SK-N-SH (cell line): ENCODE data around the gene ANKRD52. TPM values are rescaled to one million over a fixed set of nuclear protein-coding genes. Genes with fewer than 3 reads are reported as not detected.

Source experiments
- CTCF ChIA-PET: fragments of 300-600, 350-600 bp; formaldehyde crosslinking; extraction: SDS; loops from one replicate; lab custom pipeline; 2021; lab: Yijun Ruan, JAX
- POLR2A ChIA-PET: fragments of 350-600 bp; sonication (Branson Sonifier 250); formaldehyde crosslinking; extraction: SDS; loops from one replicate; lab custom pipeline; 2020; ENCODE audit warnings: antibody characterized with exemption, inconsistent platforms; lab: Yijun Ruan, JAX
- DNase-seq: peaks from one replicate; pipeline ENCODE4 v3.0.0; 2012
- H2AFZ ChIP-seq: fragments of 200-600 bp; sonication (generic); 2 replicates; pipeline ENCODE4 v1.8.1; 2016; ENCODE audit warnings: antibody characterized with exemption, mild to moderate bottlenecking, low read depth
- H3F3A ChIP-seq: fragments of 200-600 bp; sonication (generic); replicated peaks from 2 replicates; pipeline ENCODE3; 2016; ENCODE audit warnings: antibody characterized with exemption, mild to moderate bottlenecking; ENCODE audit not compliant: insufficient read depth
- H3K27ac ChIP-seq, 2 experiments: fragments of 200-500 bp in 1 of 2; fragments of 200-600 bp in 1 of 2; sonication (Bioruptor generic) in 1 of 2; sonication (generic), shearing (Covaris generic) in 1 of 2; 2 replicates each; pipeline versions ENCODE4 v1.5.1 to v1.6.1; 2014 to 2016; ENCODE audit warnings: low read depth in 2 of 2, inconsistent platforms in 1 of 2, low read length in 1 of 2, mild to moderate bottlenecking in 1 of 2, mixed read lengths in 1 of 2
- H3K27me3 ChIP-seq: fragments of 200-600 bp; sonication (generic), shearing (Covaris generic); 2 replicates; pipeline ENCODE4 v1.6.1; 2016; ENCODE audit warnings: mixed run types; ENCODE audit not compliant: insufficient read depth
- H3K36me3 ChIP-seq, 2 experiments: fragments of 200-500 bp in 1 of 2; fragments of 200-600 bp in 1 of 2; sonication (Bioruptor generic) in 1 of 2; sonication (generic) in 1 of 2; replicated peaks in 1 of 2; 2 replicates each; pipeline versions ENCODE3 to v1.5.1; 2014 to 2016; ENCODE audit warnings: low read length in 1 of 2, mild to moderate bottlenecking in 1 of 2; ENCODE audit not compliant: insufficient read depth in 2 of 2, control insufficient read depth in 1 of 2
- H3K4me1 ChIP-seq, 2 experiments: fragments of 200-500 bp in 1 of 2; fragments of 200-600 bp in 1 of 2; sonication (Bioruptor generic) in 1 of 2; sonication (generic), shearing (Covaris generic) in 1 of 2; 2 replicates each; pipeline versions ENCODE4 v1.5.1 to v1.6.1; 2014 to 2016; ENCODE audit warnings: low read depth in 1 of 2, low read length in 1 of 2, mixed run types in 1 of 2; ENCODE audit not compliant: insufficient read depth in 2 of 2, control insufficient read depth in 1 of 2
- H3K4me2 ChIP-seq: fragments of 200-600 bp; sonication (generic), shearing (Covaris generic); 2 replicates; pipeline ENCODE4 v1.6.1; 2017; ENCODE audit warnings: mixed run types
- H3K4me3 ChIP-seq, 2 experiments: fragments of 200-500 bp in 1 of 2; fragments of 200-600 bp in 1 of 2; sonication (Bioruptor generic) in 1 of 2; sonication (generic), shearing (Covaris generic) in 1 of 2; 2 replicates each; pipeline versions ENCODE4 v1.5.1 to v1.8.1; 2014 to 2016; ENCODE audit warnings: low read depth in 2 of 2, inconsistent platforms in 1 of 2, low read length in 1 of 2, mild to moderate bottlenecking in 1 of 2, mixed read lengths in 1 of 2, moderate library complexity in 1 of 2
- H3K79me2 ChIP-seq: fragments of 200-600 bp; sonication (generic); 2 replicates; pipeline ENCODE4 v1.8.1; 2017; ENCODE audit warnings: mild to moderate bottlenecking; ENCODE audit not compliant: insufficient read depth
- H3K9ac ChIP-seq: fragments of 200-600 bp; sonication (generic); 2 replicates; pipeline ENCODE4 v1.6.1; 2017; ENCODE audit warnings: mixed run types
- H3K9me2 ChIP-seq: fragments of 200-600 bp; sonication (generic); 2 replicates; pipeline ENCODE4 v1.6.1; 2017; ENCODE audit warnings: mixed run types
- H3K9me3 ChIP-seq: fragments of 200-600 bp; sonication (generic); 2 replicates; pipeline ENCODE4 v1.6.1; 2017; ENCODE audit warnings: mixed run types, mild to moderate bottlenecking, moderate library complexity
- H4K20me1 ChIP-seq: fragments of 200-600 bp; sonication (generic); 2 replicates; pipeline ENCODE4 v1.6.1; 2017; ENCODE audit warnings: mild to moderate bottlenecking, mixed run types; ENCODE audit not compliant: insufficient read depth
- CTCF ChIP-seq: fragments of 200-600 bp; sonication (generic); IDR thresholded peaks from 2 replicates; pipeline ENCODE4 v1.6.1; 2017; ENCODE audit warnings: antibody characterized with exemption, mild to moderate bottlenecking, moderate library complexity
- ELF1 ChIP-seq: IDR thresholded peaks from 2 replicates; pipeline ENCODE4 v1.4.0; 2012
- EP300 ChIP-seq, 2 experiments: IDR thresholded peaks; 2 replicates each; pipeline versions ENCODE4 v1.4.0 to v1.6.1; 2012; ENCODE audit warnings: borderline replicate concordance in 1 of 2, low read depth in 1 of 2, low read length in 1 of 2
- EZH2phosphoT487 ChIP-seq: fragments of 200-600 bp; sonication (generic); IDR thresholded peaks from 2 replicates; pipeline ENCODE4 v1.6.1; 2017; ENCODE audit warnings: low read depth, mixed run types, mild to moderate bottlenecking, antibody characterized with exemption, moderate library complexity, borderline replicate concordance
- FOSL2 ChIP-seq: IDR thresholded peaks from 2 replicates; pipeline ENCODE4 v1.4.0; 2012; ENCODE audit warnings: low read depth, mild to moderate bottlenecking, moderate library complexity, borderline replicate concordance
- FOXM1 ChIP-seq: IDR thresholded peaks from 2 replicates; pipeline ENCODE4 v1.4.0; 2012; ENCODE audit warnings: low read depth, mild to moderate bottlenecking
- GABPA ChIP-seq: IDR thresholded peaks from 2 replicates; pipeline ENCODE4 v1.4.0; 2012; ENCODE audit warnings: low read depth, mild to moderate bottlenecking
- GATA2 ChIP-seq: sonication (generic); formaldehyde crosslinking; IDR thresholded peaks from 2 replicates; pipeline ENCODE4 v1.5.0; 2020; ENCODE audit warnings: mild to moderate bottlenecking, missing genetic modification reagents
- JUND ChIP-seq: IDR thresholded peaks from 2 replicates; pipeline ENCODE4 v1.4.0; 2012
- MEF2A ChIP-seq: IDR thresholded peaks from 2 replicates; pipeline ENCODE4 v1.4.0; 2012; ENCODE audit warnings: low read depth, borderline replicate concordance
- NRF1 ChIP-seq: IDR thresholded peaks from 2 replicates; pipeline ENCODE4 v1.6.1; 2012; ENCODE audit warnings: low read depth, mild to moderate bottlenecking, low read length
- RAD21 ChIP-seq: IDR thresholded peaks from 2 replicates; pipeline ENCODE4 v1.6.1; 2012; ENCODE audit warnings: mild to moderate bottlenecking, low read length
- RCOR1 ChIP-seq: fragments of 150-350 bp; IDR thresholded peaks from 2 replicates; pipeline ENCODE4 v1.6.1; 2017; ENCODE audit warnings: antibody characterized with exemption, low read length
- REST ChIP-seq: IDR thresholded peaks from 2 replicates; pipeline ENCODE4 v1.6.1; 2012; ENCODE audit warnings: mild to moderate bottlenecking, low read depth, low read length, moderate library complexity
- RFX5 ChIP-seq: IDR thresholded peaks from 2 replicates; pipeline ENCODE4 v1.6.1; 2012; ENCODE audit warnings: mild to moderate bottlenecking, improper control_type of control experiment, low read length
- RXRA ChIP-seq: IDR thresholded peaks from 2 replicates; pipeline ENCODE4 v1.4.0; 2012; ENCODE audit warnings: low read depth, mild to moderate bottlenecking, borderline replicate concordance
- USF1 ChIP-seq: IDR thresholded peaks from 2 replicates; pipeline ENCODE4 v1.4.0; 2012; ENCODE audit warnings: low read depth, borderline replicate concordance
- WGBS: methylation state at CpG from one replicate; pipeline ENCODE4 v1.1.6; 2017; ENCODE audit warnings: low lambda C conversion rate; 5-methylcytosine and 5-hydroxymethylcytosine counted together
- polyA plus RNA-seq, 3 experiments: library from polyadenylated mRNA; depleted of rRNA; stranded (reverse); fragments of >200 nt; gene quantifications; 2 replicates each; pipeline ENCODE4 v1.2.3, GENCODE V29; 2012

The ANKRD52 gene
- polyA plus RNA-seq, 1 of the 3 experiments (the other 2 are of a cell fraction), result 23.4 TPM

GRCh38 chr12:56256326-56256960 lies 1.7 kb downstream of the ANKRD52 start (continued):
- TF ChIP-seq REST, result no peak
- no peak for TF ChIP-seq USF1
- no peak for TF ChIP-seq RCOR1
- TF ChIP-seq EP300 (IDR thresholded peaks at IDR 0.05; ENCODE audit: borderline replicate concordance in 1 of 2, low read depth in 1 of 2, low read length in 1 of 2), result 0 out of 4 replicates have a peak, but pooled peaks of 1 of the 2 experiments have one; percentile 30
- peak; percentile 78 for TF ChIP-seq JUND
- TF ChIP-seq GABPA, result no peak
- TF ChIP-seq EZH2phosphoT487, result no peak
- no peak for TF ChIP-seq RXRA
- TF ChIP-seq GATA2 (CRISPR knock-in tag), result no peak
- TF ChIP-seq RAD21, result no peak

- Histone ChIP-seq H3K36me3 (peaks cover 47 to 54% of the 10 kb centered on the region in 2 experiments), H3K27ac (peak overlapping the region in 1 of 2 experiments; percentile 75; a peak in 1 of 4 replicates), H3K4me1 (peaks cover 11 to 19% of the 10 kb centered on the region in 2 experiments), H3K4me2 (peak overlapping the region; percentile 97), H3K9me2 (no peaks in the 10 kb centered on the region), H4K20me1 (peaks cover 23% of the 10 kb centered on the region), H3K9me3 (no peaks in the 10 kb centered on the region), H3K79me2 (peaks cover 65% of the 10 kb centered on the region), H3K4me3 (no peak overlapping the region), H2AFZ (no peak overlapping the region), H3K27me3 (no peaks in the 10 kb centered on the region), H3F3A (peaks cover 35% of the 10 kb centered on the region), H3K9ac (no peak overlapping the region)
- ChIA-PET CTCF (interaction anchor here (1.0 to 5.4 kb wide), 7 partner anchors 12 to 65 kb away, joined by 3 to 58 read pairs (median 30); partner anchors contain the start of genes COQ10A, RNF41 and SMARCC2), POLR2A (no interaction called here)
- WGBS, result 95% methylated on average over 7 of the region's 7 CpGs
- TF ChIP-seq EZH2phosphoT487 (no peak), EP300 (IDR thresholded peaks at IDR 0.05; ENCODE audit: borderline replicate concordance in 1 of 2, low read depth in 1 of 2, low read length in 1 of 2) (no peak), NRF1 (no peak), MEF2A (no peak), GABPA (no peak), ELF1 (no peak), FOSL2 (no peak), RFX5 (no peak), CTCF (no peak), USF1 (no peak), RCOR1 (no peak), FOXM1 (no peak)
- DNase-seq, result no peak
Measured at GRCh38 chr12:56255671-56256070, 2.5 kb downstream of the ANKRD52 start.
